GM10266 (cell line): ENCODE measurements around the gene LRMDA.

ENCODE experiments used
- DNase-seq: peaks from one replicate; pipeline ENCODE4 v3.0.0; 2012; ENCODE audit errors: extremely low spot score
- CTCF ChIP-seq: IDR thresholded peaks from 2 replicates; pipeline ENCODE4 v1.5.1; 2012; ENCODE audit warnings: mild to moderate bottlenecking, low read depth; ENCODE audit not compliant: control insufficient read depth, insufficient read depth; ENCODE audit errors: missing control alignments

Gene LRMDA

DNA sequence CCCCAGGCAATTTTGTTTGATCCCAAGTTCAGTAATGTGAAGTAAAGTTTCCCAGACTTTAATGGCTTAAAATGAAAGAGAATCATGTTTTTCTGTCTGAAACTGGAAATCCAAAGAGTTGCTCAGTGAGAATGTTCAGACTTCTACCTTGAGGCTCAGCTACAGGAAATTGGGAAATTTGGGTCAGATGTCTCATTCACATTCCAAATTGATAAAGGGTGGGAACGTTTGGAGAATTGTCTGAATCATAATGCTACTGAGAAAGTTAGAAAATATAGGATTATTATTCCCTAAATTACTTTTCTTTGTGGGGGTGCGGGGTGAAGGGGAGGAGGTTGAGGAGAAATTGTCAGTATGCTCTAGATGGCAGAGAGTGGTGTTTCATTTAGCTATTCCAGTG, 773.9 kb downstream of the LRMDA start:
- no peak for DNase-seq
- no peak for TF ChIP-seq CTCF

GRCh38 chr10:76206797-76207352, 775.5 kb downstream of the LRMDA start:
- DNase-seq: no peak
- TF ChIP-seq CTCF: no peak

DNA sequence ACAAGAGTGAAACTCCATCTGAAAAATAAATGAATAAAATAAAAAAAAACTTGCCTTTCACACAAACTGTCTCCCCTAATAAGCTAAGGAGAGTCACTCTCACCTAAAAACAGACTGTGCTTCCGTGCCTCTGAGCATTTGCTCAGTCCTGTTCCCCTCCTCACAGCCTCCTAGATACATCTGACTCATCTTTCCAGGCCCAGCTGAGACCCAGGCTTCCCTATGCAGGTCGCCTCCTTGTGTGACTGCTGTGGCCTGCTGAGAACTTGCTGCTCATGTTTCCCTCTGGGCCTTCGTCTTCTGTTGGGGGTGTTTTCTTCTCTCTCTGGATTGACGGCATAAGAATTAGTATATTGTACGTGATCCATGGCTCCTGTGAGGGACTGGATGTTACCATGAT, 777.7 kb downstream of the LRMDA start:
- no peak for TF ChIP-seq CTCF
- no peak for DNase-seq

GRCh38 chr10:76210211-76210610, 778.8 kb downstream of the LRMDA start:
- no peak for DNase-seq
- no peak for TF ChIP-seq CTCF

GRCh38 chr10:76211691-76212090, 780.3 kb downstream of the LRMDA start:
- no peak for TF ChIP-seq CTCF
- no peak for DNase-seq

- no peak for TF ChIP-seq CTCF
These were observed 782.5 kb downstream of the LRMDA start for GRCh38 chr10:76213876-76214275.

GRCh38 chr10:76218035-76218434, 786.6 kb downstream of the LRMDA start:
- DNase-seq: no peak
- no peak for TF ChIP-seq CTCF

More at GRCh38 chr10:76213876-76214275, 782.5 kb downstream of the LRMDA start:
- no peak for DNase-seq
